MG63 (cell line): ENCODE data around the gene LCN1. TPM values are rescaled to one million over a fixed set of nuclear protein-coding genes. Genes with fewer than 3 reads are reported as not detected.
"Not testable (repeated sequence)": the region's sequence is repeated elsewhere in the genome, so short reads cannot be mapped to it uniquely, and the experiment has no call there.

ENCODE experiments used
- DNase-seq: peaks from one replicate; pipeline ENCODE4 v3.0.0-alpha.2; 2020
- H3K27me3 ChIP-seq: fragments of 250-450 bp; sonication (Bioruptor Pico); 2 replicates; pipeline ENCODE4 v1.5.1; 2020; ENCODE audit warnings: mild to moderate bottlenecking, moderate library complexity
- H3K36me3 ChIP-seq: fragments of 250-450 bp; sonication (Bioruptor Pico); 2 replicates; pipeline ENCODE4 v1.5.1; 2020; ENCODE audit warnings: mild to moderate bottlenecking, moderate library complexity
- H3K4me3 ChIP-seq: fragments of 250-450 bp; sonication (Bioruptor Pico); 2 replicates; pipeline ENCODE4 v1.5.1; 2020; ENCODE audit warnings: mild to moderate bottlenecking, moderate library complexity
- H3K9me3 ChIP-seq: fragments of 250-450 bp; sonication (Bioruptor Pico); 2 replicates; pipeline ENCODE4 v1.5.1; 2020; ENCODE audit warnings: mild to moderate bottlenecking, moderate library complexity
- total RNA-seq: library from RNA; depleted of rRNA; stranded (reverse); fragments of >200 nt; shearing (Covaris generic); gene quantifications from 2 replicates; pipeline ENCODE4 v1.2.3, GENCODE V29; 2014; ENCODE audit warnings: low replicate concordance

Gene LCN1
- total RNA-seq, 1 experiment from 2014 or later, result not detected

GRCh38 chr9:135547756-135548736, 26.8 kb downstream of the LCN1 start:
- H3K9me3 ChIP-seq, result no peaks in the 10 kb centered on the region
- H3K36me3 ChIP-seq, result no peaks in the 10 kb centered on the region
- H3K27me3 ChIP-seq, result peaks cover 1% of the 10 kb centered on the region; the same call in 1 of the 2 replicates
- DNase-seq, result no peak
- H3K4me3 ChIP-seq, result no peak overlapping the region

GRCh38 chr9:135549478-135550343, 28.5 kb downstream of the LCN1 start:
- not testable (repeated sequence) for H3K27me3 ChIP-seq, H3K9me3 ChIP-seq, H3K4me3 ChIP-seq, DNase-seq, H3K36me3 ChIP-seq

GRCh38 chr9:135550344-135550918, 29.2 kb downstream of the LCN1 start:
- Histone ChIP-seq H3K36me3 (no peaks in the 10 kb centered on the region), H3K27me3 (no peaks in the 10 kb centered on the region), H3K9me3 (no peaks in the 10 kb centered on the region), H3K4me3 (no peak overlapping the region)
- no peak for DNase-seq

- Histone ChIP-seq H3K9me3 (no peaks in the 10 kb centered on the region), H3K27me3 (no peaks in the 10 kb centered on the region), H3K4me3 (no peak overlapping the region), H3K36me3 (no peaks in the 10 kb centered on the region)
- DNase-seq, result no peak
These were observed 29.8 kb downstream of the LCN1 start for GRCh38 chr9:135551031-135551430.

GRCh38 chr9:135551456-135551855, 30.2 kb downstream of the LCN1 start:
- no peaks in the 10 kb centered on the region for H3K27me3 ChIP-seq
- no peak for DNase-seq
- H3K36me3 ChIP-seq, result no peaks in the 10 kb centered on the region
- H3K9me3 ChIP-seq, result no peaks in the 10 kb centered on the region
- no peak overlapping the region for H3K4me3 ChIP-seq

GRCh38 chr9:135552021-135552697, 30.9 kb downstream of the LCN1 start:
- no peaks in the 10 kb centered on the region for H3K27me3 ChIP-seq
- no peak overlapping the region for H3K4me3 ChIP-seq
- no peaks in the 10 kb centered on the region for H3K36me3 ChIP-seq
- DNase-seq, result no peak
- no peaks in the 10 kb centered on the region for H3K9me3 ChIP-seq

GRCh38 chr9:135552698-135553171, 31.5 kb downstream of the LCN1 start:
- Histone ChIP-seq H3K27me3 (no peaks in the 10 kb centered on the region), H3K36me3 (no peaks in the 10 kb centered on the region), H3K4me3 (no peak overlapping the region), H3K9me3 (no peaks in the 10 kb centered on the region)
- no peak for DNase-seq

- Histone ChIP-seq H3K27me3 (no peaks in the 10 kb centered on the region), H3K9me3 (no peaks in the 10 kb centered on the region), H3K36me3 (no peaks in the 10 kb centered on the region), H3K4me3 (no peak overlapping the region)
- no peak for DNase-seq
These were observed 33.5 kb downstream of the LCN1 start for GRCh38 chr9:135554718-135555117.

- Histone ChIP-seq H3K4me3 (no peak overlapping the region), H3K27me3 (no peaks in the 10 kb centered on the region), H3K9me3 (no peaks in the 10 kb centered on the region), H3K36me3 (no peaks in the 10 kb centered on the region)
- DNase-seq, result no peak
These were observed 34.0 kb downstream of the LCN1 start for GRCh38 chr9:135555203-135555602.

- no peaks in the 10 kb centered on the region for H3K27me3 ChIP-seq
- H3K36me3 ChIP-seq, result no peaks in the 10 kb centered on the region
- DNase-seq, result no peak
- H3K4me3 ChIP-seq, result no peak overlapping the region
- H3K9me3 ChIP-seq, result no peaks in the 10 kb centered on the region
These were observed 34.7 kb downstream of the LCN1 start for GRCh38 chr9:135555910-135556309.

GRCh38 chr9:135559606-135560005, 38.4 kb downstream of the LCN1 start:
- Histone ChIP-seq H3K9me3 (no peaks in the 10 kb centered on the region), H3K4me3 (no peak overlapping the region), H3K36me3 (no peaks in the 10 kb centered on the region), H3K27me3 (no peaks in the 10 kb centered on the region)
- peak; percentile 43 for DNase-seq

GRCh38 chr9:135561391-135562234, 40.4 kb downstream of the LCN1 start, which contains the start of gene PAEP:
Gene PAEP, plus strand, starts transcription at chr9:135561756.
- Histone ChIP-seq H3K4me3 (no peak within 1 kb of the TSS), H3K36me3 (no peaks in the 10 kb centered on the region), H3K27me3 (no peaks in the 10 kb centered on the region), H3K9me3 (no peaks in the 10 kb centered on the region)
- no peak for DNase-seq

- no peaks in the 10 kb centered on the region for H3K36me3 ChIP-seq
- H3K9me3 ChIP-seq, result no peaks in the 10 kb centered on the region
- no peaks in the 10 kb centered on the region for H3K27me3 ChIP-seq
- no peak for DNase-seq
- no peak overlapping the region for H3K4me3 ChIP-seq
These were observed 41.0 kb downstream of the LCN1 start for GRCh38 chr9:135562235-135562745.

- Histone ChIP-seq H3K4me3 (no peak overlapping the region), H3K36me3 (no peaks in the 10 kb centered on the region), H3K9me3 (no peaks in the 10 kb centered on the region), H3K27me3 (no peaks in the 10 kb centered on the region)
- no peak for DNase-seq
These were observed 41.8 kb downstream of the LCN1 start for GRCh38 chr9:135563039-135563476.

- Histone ChIP-seq H3K4me3 (no peak overlapping the region), H3K9me3 (no peaks in the 10 kb centered on the region), H3K27me3 (no peaks in the 10 kb centered on the region), H3K36me3 (no peaks in the 10 kb centered on the region)
- DNase-seq, result no peak
These were observed 42.6 kb downstream of the LCN1 start for GRCh38 chr9:135563858-135564257.
